CD14-positive monocyte (primary cell): ENCODE measurements around the gene ZNF398. TPM values are rescaled to one million over a fixed set of nuclear protein-coding genes. Genes with fewer than 3 reads are reported as not detected.

ENCODE experiments used
- DNase-seq, 3 donors: peaks; one replicate each; pipeline ENCODE4 v3.0.0-alpha.2; 2011 to 2022
- H2AFZ ChIP-seq: 2 replicates; pipeline ENCODE4 v1.6.0; 2012; ENCODE audit warnings: mild to moderate bottlenecking, low read depth, low read length, inconsistent platforms; ENCODE audit not compliant: insufficient read depth, poor library complexity, severe bottlenecking
- H3K27ac ChIP-seq, 2 donors: 1 replicate in 1 of 2; 2 replicates in 1 of 2; pipeline ENCODE4 v1.5.1; 2012 to 2013; ENCODE audit warnings: low read length in 2 of 2, control low read depth in 1 of 2, inconsistent platforms in 1 of 2, low read depth in 1 of 2, mild to moderate bottlenecking in 1 of 2
- H3K27me3 ChIP-seq, 2 donors: one replicate each; pipeline versions ENCODE4 v1.6.0 to v1.6.1; 2011 to 2013; ENCODE audit warnings: low read length in 2 of 2; ENCODE audit not compliant: control insufficient read depth in 2 of 2, insufficient read depth in 2 of 2
- H3K36me3 ChIP-seq, 2 donors: replicated peaks in 1 of 2; 1 replicate in 1 of 2; 2 replicates in 1 of 2; pipeline versions ENCODE4 v1.5.1 to v1.6.1; 2012 to 2013; ENCODE audit warnings: low read length in 2 of 2, control low read depth in 1 of 2, inconsistent platforms in 1 of 2, mild to moderate bottlenecking in 1 of 2; ENCODE audit not compliant: insufficient read depth in 2 of 2, control insufficient read depth in 1 of 2
- H3K4me1 ChIP-seq, 2 donors: 1 replicate in 1 of 2; 2 replicates in 1 of 2; pipeline versions ENCODE4 v1.5.1 to v1.6.1; 2012 to 2013; ENCODE audit warnings: low read length in 2 of 2, control low read depth in 1 of 2, inconsistent platforms in 1 of 2, mild to moderate bottlenecking in 1 of 2, moderate library complexity in 1 of 2; ENCODE audit not compliant: insufficient read depth in 2 of 2, control insufficient read depth in 1 of 2
- H3K4me2 ChIP-seq: replicated peaks from 2 replicates; pipeline ENCODE3; 2012; ENCODE audit warnings: low read length, moderate library complexity, mild to moderate bottlenecking; ENCODE audit not compliant: poor library complexity, severe bottlenecking; ENCODE audit errors: extremely low read depth
- H3K4me3 ChIP-seq, 3 experiments: fragments of 200-600 bp in 1 of 3; sonication (generic) in 1 of 3; replicated peaks in 1 of 3; 1 replicate in 2 of 3; 2 replicates in 1 of 3; pipeline ENCODE4 v1.5.1; 2011 to 2013; ENCODE audit warnings: low read length in 3 of 3, mild to moderate bottlenecking in 3 of 3, control low read depth in 2 of 3, low read depth in 2 of 3, inconsistent platforms in 1 of 3, moderate library complexity in 1 of 3
- H3K79me2 ChIP-seq: 2 replicates; pipeline ENCODE4 v1.6.0; 2012; ENCODE audit warnings: mild to moderate bottlenecking, control low read depth, inconsistent platforms, low read length, moderate library complexity; ENCODE audit not compliant: insufficient read depth
- H3K9ac ChIP-seq: 2 replicates; pipeline ENCODE4 v1.6.0; 2017; ENCODE audit warnings: low read length, mild to moderate bottlenecking; ENCODE audit not compliant: insufficient read depth, poor library complexity, severe bottlenecking
- H3K9me3 ChIP-seq, 2 donors: replicated peaks in 1 of 2; 1 replicate in 1 of 2; 2 replicates in 1 of 2; pipeline versions ENCODE4 v1.5.1 to v1.6.1; 2012 to 2013; ENCODE audit warnings: low read length in 2 of 2, control low read depth in 1 of 2; ENCODE audit not compliant: control insufficient read depth in 1 of 2, insufficient read depth in 1 of 2
- H4K20me1 ChIP-seq: 2 replicates; pipeline ENCODE4 v1.6.0; 2012; ENCODE audit warnings: mild to moderate bottlenecking, low read length, control low read depth, moderate library complexity; ENCODE audit not compliant: insufficient read depth
- H3K27ac Mint-ChIP-seq, 7 donors: one replicate each; pipeline ENCODE4 v1.8.0; 2020; ENCODE audit warnings: mild to moderate bottlenecking in 7 of 7, mixed read lengths in 7 of 7, moderate library complexity in 6 of 7, inconsistent platforms in 2 of 7
- H3K27me3 Mint-ChIP-seq, 3 donors: one replicate each; pipeline ENCODE4 v1.8.0; 2021 to 2022; ENCODE audit warnings: low read depth in 3 of 3, mild to moderate bottlenecking in 3 of 3, mixed read lengths in 3 of 3, moderate library complexity in 3 of 3, inconsistent platforms in 1 of 3
- H3K36me3 Mint-ChIP-seq, 2 donors: one replicate each; pipeline ENCODE4 v1.8.0; 2020; ENCODE audit warnings: mixed read lengths in 2 of 2, inconsistent platforms in 1 of 2, mild to moderate bottlenecking in 1 of 2
- H3K4me1 Mint-ChIP-seq: one replicate; pipeline ENCODE4 v1.8.0; 2020; ENCODE audit warnings: mild to moderate bottlenecking, mixed read lengths
- H3K4me3 Mint-ChIP-seq, 2 donors: one replicate each; pipeline ENCODE4 v1.8.0; 2020; ENCODE audit warnings: mild to moderate bottlenecking in 2 of 2, mixed read lengths in 2 of 2, moderate library complexity in 1 of 2
- H3K9me3 Mint-ChIP-seq, 7 donors: one replicate each; pipeline ENCODE4 v1.8.0; 2020 to 2022; ENCODE audit warnings: mixed read lengths in 7 of 7, mild to moderate bottlenecking in 6 of 7, moderate library complexity in 6 of 7, inconsistent platforms in 2 of 7
- WGBS: methylation state at CpG from one replicate; pipeline ENCODE4 v1.1.5; 2013; ENCODE audit warnings: missing lambda C conversion rate; ENCODE audit not compliant: insufficient coverage; 5-methylcytosine and 5-hydroxymethylcytosine counted together
- intact Hi-C, 2 donors: fragments of 100-400 bp; cut with micrococcal nuclease; formaldehyde crosslinking; loops; one replicate each; pipeline versions ENCODE4 v1.15.0 to v1.15.1; 2023
- polyA plus RNA-seq, 3 donors: library from polyadenylated mRNA; depleted of rRNA in 1 of 3; unstranded in 2 of 3; stranded (reverse) in 1 of 3; fragments of 300-500 nt in 2 of 3; fragments of >200 nt in 1 of 3; fragmentation: Illumina TruSeq in 2 of 3; gene quantifications; 1 replicate in 2 of 3; 2 replicates in 1 of 3; pipeline ENCODE4 v1.2.3, GENCODE V29; 2012 to 2021
- TF ChIP-seq, protein P1 (sequence below): fragments of 200-600 bp; IDR thresholded peaks from one replicate; pipeline ENCODE4 v1.8.0; 2022; ENCODE audit warnings: antibody characterized with exemption, mild to moderate bottlenecking

The ZNF398 gene
- polyA plus RNA-seq, 3 donors, result 3.0 to 3.7 (median 3.1) TPM

DNA sequence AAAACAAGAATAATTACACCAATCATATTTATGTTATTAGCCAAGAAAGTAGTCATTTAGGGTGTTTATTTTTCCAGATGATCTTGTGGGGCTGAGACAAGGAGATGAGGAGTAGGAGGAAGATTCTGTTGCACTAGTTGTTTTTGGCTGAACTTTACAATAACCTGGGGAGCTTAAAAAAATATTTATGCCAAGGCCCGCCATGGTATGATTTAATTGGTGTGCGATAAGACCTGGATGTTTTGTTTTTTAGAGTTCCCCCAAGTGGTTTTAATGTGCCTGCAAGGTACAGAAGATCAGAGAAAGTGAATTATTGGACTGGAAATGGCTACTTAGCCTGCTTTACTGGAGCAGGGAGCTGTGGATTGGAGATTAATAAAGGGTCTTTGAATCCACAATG, 41.0 kb downstream of the ZNF398 start:
- H3K9me3 Mint-ChIP-seq, result peaks cover 0 to 1% (median 0%) of the 10 kb centered on the region in 7 donors
- WGBS, result 83% methylated on average over 1 of the region's 2 CpGs
- TF ChIP-seq, protein P1, sequence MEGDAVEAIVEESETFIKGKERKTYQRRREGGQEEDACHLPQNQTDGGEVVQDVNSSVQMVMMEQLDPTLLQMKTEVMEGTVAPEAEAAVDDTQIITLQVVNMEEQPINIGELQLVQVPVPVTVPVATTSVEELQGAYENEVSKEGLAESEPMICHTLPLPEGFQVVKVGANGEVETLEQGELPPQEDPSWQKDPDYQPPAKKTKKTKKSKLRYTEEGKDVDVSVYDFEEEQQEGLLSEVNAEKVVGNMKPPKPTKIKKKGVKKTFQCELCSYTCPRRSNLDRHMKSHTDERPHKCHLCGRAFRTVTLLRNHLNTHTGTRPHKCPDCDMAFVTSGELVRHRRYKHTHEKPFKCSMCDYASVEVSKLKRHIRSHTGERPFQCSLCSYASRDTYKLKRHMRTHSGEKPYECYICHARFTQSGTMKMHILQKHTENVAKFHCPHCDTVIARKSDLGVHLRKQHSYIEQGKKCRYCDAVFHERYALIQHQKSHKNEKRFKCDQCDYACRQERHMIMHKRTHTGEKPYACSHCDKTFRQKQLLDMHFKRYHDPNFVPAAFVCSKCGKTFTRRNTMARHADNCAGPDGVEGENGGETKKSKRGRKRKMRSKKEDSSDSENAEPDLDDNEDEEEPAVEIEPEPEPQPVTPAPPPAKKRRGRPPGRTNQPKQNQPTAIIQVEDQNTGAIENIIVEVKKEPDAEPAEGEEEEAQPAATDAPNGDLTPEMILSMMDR, result no peak

DNA sequence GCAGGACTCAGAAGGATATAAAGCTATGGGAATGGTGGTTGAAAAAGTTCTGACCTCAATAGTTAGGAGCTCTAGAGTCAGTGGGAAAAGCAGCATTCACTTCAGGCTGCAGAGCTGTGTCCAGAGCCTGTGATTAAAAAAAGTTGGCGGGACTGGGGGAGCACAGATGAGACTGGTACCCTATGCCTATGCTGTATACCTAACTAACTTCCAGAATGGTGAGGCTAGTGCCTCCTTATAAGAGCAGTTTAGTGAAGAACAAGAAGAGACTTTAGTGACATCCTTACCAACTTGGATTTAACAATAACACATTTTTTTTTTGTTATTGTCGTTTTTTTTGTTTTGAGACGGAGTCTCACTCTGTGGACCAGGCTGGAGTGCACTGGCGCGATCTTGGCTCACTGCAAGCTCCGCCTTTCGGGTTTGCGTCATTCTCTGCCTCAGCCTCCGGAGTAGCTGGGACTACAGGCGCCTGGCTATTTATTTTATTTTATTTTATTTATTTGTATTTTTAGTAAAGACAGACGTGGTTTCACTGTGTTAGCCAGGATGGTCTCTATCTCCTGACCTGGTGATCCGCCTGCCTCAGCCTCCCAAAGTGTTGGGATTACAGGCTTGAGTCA, 41.5 kb downstream of the ZNF398 start:
- Histone ChIP-seq H3K36me3 (no peaks in the 10 kb centered on the region), H2AFZ (no peak overlapping the region), H3K9ac (no peak overlapping the region), H3K79me2 (no peaks in the 10 kb centered on the region), H3K27me3 (peaks cover 0 to 2% of the 10 kb centered on the region in 2 donors), H4K20me1 (no peaks in the 10 kb centered on the region), H3K4me2 (no peak overlapping the region), H3K27ac (no peak overlapping the region), H3K4me3 (no peak overlapping the region), H3K4me1 (no peaks in the 10 kb centered on the region), H3K9me3 (no peaks in the 10 kb centered on the region)
- H3K27me3 Mint-ChIP-seq, result peaks cover 23 to 35% (median 30%) of the 10 kb centered on the region in 3 donors
- H3K4me3 Mint-ChIP-seq, result no peak overlapping the region
- H3K4me1 Mint-ChIP-seq, result peaks cover 6% of the 10 kb centered on the region
- 70% methylated on average over 2 of the region's 12 CpGs for WGBS
- peaks cover 0 to 1% (median 0%) of the 10 kb centered on the region in 7 donors for H3K9me3 Mint-ChIP-seq
- TF ChIP-seq, protein P1, result no peak
- intact Hi-C loops, result no loop called here
- no peak overlapping the region for H3K27ac Mint-ChIP-seq
- H3K36me3 Mint-ChIP-seq, result peaks cover 0 to 2% of the 10 kb centered on the region in 2 donors
- no peak for DNase-seq

More for the DNA sequence above, 41.0 kb downstream of the ZNF398 start:
- Mint-ChIP-seq H3K4me3 (no peak overlapping the region), H3K36me3 (peaks cover 0 to 7% of the 10 kb centered on the region in 2 donors), H3K27ac (no peak overlapping the region), H3K4me1 (peaks cover 6% of the 10 kb centered on the region), H3K27me3 (peaks cover 23 to 35% (median 30%) of the 10 kb centered on the region in 3 donors)
- H3K4me1 ChIP-seq, result no peaks in the 10 kb centered on the region
- no peak overlapping the region for H3K4me3 ChIP-seq
- H3K27me3 ChIP-seq, result peaks cover 0 to 2% of the 10 kb centered on the region in 2 donors
- H4K20me1 ChIP-seq, result no peaks in the 10 kb centered on the region
- no peaks in the 10 kb centered on the region for H3K36me3 ChIP-seq
- no peaks in the 10 kb centered on the region for H3K79me2 ChIP-seq
- no peak for DNase-seq
- H3K9ac ChIP-seq, result no peak overlapping the region
- H2AFZ ChIP-seq, result no peak overlapping the region
- intact Hi-C loops, result no loop called here
- H3K27ac ChIP-seq, result no peak overlapping the region
- no peak overlapping the region for H3K4me2 ChIP-seq
- no peaks in the 10 kb centered on the region for H3K9me3 ChIP-seq
